ENCODE measurements around the gene PLCG2.

PLCG2 gene

DNA sequence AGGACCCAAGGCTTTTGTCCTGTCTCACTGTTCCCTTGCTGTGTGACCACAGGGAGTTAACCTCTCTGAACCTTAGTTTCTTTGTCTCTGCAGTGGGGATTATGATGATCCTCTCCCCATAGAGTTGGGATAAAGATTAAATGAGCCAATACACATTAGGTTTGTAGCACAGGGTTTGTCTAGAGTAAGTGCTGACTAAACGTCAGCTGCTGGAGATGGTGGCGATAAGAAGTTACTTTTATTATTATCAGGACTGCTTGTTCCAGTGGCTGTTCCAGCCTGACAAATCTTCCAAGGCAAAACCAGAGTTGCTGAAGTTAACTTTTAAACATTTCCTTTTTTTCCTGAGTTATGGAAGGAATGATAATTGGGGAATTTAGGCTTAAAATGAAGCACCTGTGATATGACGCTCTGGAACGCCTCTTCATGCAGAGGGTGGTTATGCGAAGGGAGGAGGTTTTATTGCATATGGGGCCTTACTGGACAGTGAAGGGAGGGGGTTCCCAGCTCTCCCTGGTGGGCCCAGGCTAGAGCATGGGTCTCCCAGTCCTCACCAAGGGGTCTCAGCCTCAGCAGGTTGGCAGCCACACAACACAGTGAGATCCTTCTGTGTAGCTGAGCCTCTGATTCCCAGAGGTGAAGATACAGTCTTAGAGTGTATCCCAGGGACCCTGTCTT is 35.8 kb downstream of the PLCG2 start:
- H3K4me3 ChIP-seq (ENCODE audit: insufficient read depth, low read depth, low read length, poor library complexity, severe bottlenecking), result no peak overlapping the region
- H3K4me1 ChIP-seq (ENCODE audit: control insufficient read depth, insufficient read depth, low read length, poor library complexity, severe bottlenecking), result no peaks in the 10 kb centered on the region
- H3K27me3 ChIP-seq (replicated peaks; ENCODE audit: control insufficient read depth, insufficient read depth, low read length, poor library complexity, severe bottlenecking), result no peaks in the 10 kb centered on the region
- no peaks in the 10 kb centered on the region for H3K9me3 ChIP-seq (ENCODE audit: control insufficient read depth, low read length)
- no peak overlapping the region for H3K27ac ChIP-seq (ENCODE audit: insufficient read depth, low read length, poor library complexity, severe bottlenecking)
- DNase-seq, result no peak
- no peaks in the 10 kb centered on the region for H3K36me3 ChIP-seq (ENCODE audit: control insufficient read depth, insufficient read depth, low read length)

DNA sequence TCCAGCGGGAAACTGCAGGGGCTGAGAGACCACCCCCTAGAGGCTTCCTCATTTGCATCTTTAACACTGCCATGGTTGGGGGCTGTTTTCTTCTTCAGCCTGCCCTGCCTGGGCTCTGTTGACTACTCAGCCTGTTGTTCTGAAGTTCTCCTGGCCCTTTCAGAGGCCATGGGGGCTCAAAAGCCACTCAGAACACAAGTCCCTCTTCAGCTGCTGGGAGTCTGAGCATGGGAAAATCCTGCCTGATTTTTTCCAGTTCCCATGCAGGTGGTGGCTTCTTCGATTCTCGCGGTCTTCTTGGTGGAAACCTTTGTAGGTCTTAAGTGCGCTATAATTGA is 36.3 kb downstream of the PLCG2 start:
- Histone ChIP-seq H3K9me3 (ENCODE audit: control insufficient read depth, low read length) (no peaks in the 10 kb centered on the region), H3K4me3 (ENCODE audit: insufficient read depth, low read depth, low read length, poor library complexity, severe bottlenecking) (no peak overlapping the region), H3K27me3 (replicated peaks; ENCODE audit: control insufficient read depth, insufficient read depth, low read length, poor library complexity, severe bottlenecking) (no peaks in the 10 kb centered on the region), H3K36me3 (ENCODE audit: control insufficient read depth, insufficient read depth, low read length) (no peaks in the 10 kb centered on the region), H3K27ac (ENCODE audit: insufficient read depth, low read length, poor library complexity, severe bottlenecking) (no peak overlapping the region), H3K4me1 (ENCODE audit: control insufficient read depth, insufficient read depth, low read length, poor library complexity, severe bottlenecking) (no peaks in the 10 kb centered on the region)
- no peak for DNase-seq

DNA sequence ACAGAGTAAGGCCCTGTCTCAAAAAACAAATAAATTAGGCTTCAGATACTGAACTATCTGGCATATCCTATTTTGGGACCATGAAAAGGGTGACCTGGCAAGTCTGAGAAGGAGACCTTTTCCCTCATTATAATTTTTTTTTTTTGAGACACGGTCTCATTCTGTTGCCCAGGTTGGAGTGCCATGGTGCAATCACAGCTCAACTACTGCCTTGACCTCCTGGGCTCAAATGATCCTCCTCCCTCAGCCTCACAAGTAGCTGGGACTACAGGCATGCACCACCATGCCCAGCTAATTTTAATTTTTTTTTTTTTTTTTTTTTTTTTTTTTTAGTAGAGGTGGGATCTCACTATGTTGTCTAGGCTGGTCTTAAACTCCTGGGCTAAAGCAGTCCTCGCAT is 37.3 kb downstream of the PLCG2 start:
- H3K4me3 ChIP-seq (ENCODE audit: insufficient read depth, low read depth, low read length, poor library complexity, severe bottlenecking), result no peak overlapping the region
- no peak overlapping the region for H3K27ac ChIP-seq (ENCODE audit: insufficient read depth, low read length, poor library complexity, severe bottlenecking)

DNA sequence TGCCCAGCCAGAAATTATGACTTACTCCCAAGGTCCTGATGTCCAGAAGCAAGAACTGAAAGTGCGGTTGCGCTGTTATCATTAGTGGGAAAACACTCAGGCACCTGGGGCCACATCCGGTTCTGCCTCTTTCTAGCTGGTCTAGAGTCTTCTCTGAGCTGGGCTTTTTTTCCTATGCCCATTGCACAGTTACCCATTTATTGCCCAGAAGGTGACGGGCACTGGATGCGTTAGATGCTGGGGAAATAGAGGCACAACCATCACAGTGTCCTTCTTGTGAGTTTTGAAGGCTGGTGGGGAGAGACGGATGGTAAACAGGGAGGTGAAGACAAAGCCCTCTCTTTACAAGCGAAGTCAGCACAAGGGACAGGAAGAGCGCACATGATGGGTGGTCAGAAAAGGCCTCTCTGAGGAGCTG is 37.7 kb downstream of the PLCG2 start:
- DNase-seq, result no peak
- H3K27ac ChIP-seq (ENCODE audit: insufficient read depth, low read length, poor library complexity, severe bottlenecking), result no peak overlapping the region
- H3K4me1 ChIP-seq (ENCODE audit: control insufficient read depth, insufficient read depth, low read length, poor library complexity, severe bottlenecking), result no peaks in the 10 kb centered on the region
- H3K27me3 ChIP-seq (replicated peaks; ENCODE audit: control insufficient read depth, insufficient read depth, low read length, poor library complexity, severe bottlenecking), result no peaks in the 10 kb centered on the region
- H3K36me3 ChIP-seq (ENCODE audit: control insufficient read depth, insufficient read depth, low read length), result no peaks in the 10 kb centered on the region
- H3K9me3 ChIP-seq (ENCODE audit: control insufficient read depth, low read length), result no peaks in the 10 kb centered on the region
- no peak overlapping the region for H3K4me3 ChIP-seq (ENCODE audit: insufficient read depth, low read depth, low read length, poor library complexity, severe bottlenecking)

More for the DNA sequence above, 37.3 kb downstream of the PLCG2 start:
- H3K4me1 ChIP-seq (ENCODE audit: control insufficient read depth, insufficient read depth, low read length, poor library complexity, severe bottlenecking), result no peaks in the 10 kb centered on the region
- no peak for DNase-seq
- H3K27me3 ChIP-seq (replicated peaks; ENCODE audit: control insufficient read depth, insufficient read depth, low read length, poor library complexity, severe bottlenecking), result no peaks in the 10 kb centered on the region
- no peaks in the 10 kb centered on the region for H3K9me3 ChIP-seq (ENCODE audit: control insufficient read depth, low read length)
- no peaks in the 10 kb centered on the region for H3K36me3 ChIP-seq (ENCODE audit: control insufficient read depth, insufficient read depth, low read length)

DNA sequence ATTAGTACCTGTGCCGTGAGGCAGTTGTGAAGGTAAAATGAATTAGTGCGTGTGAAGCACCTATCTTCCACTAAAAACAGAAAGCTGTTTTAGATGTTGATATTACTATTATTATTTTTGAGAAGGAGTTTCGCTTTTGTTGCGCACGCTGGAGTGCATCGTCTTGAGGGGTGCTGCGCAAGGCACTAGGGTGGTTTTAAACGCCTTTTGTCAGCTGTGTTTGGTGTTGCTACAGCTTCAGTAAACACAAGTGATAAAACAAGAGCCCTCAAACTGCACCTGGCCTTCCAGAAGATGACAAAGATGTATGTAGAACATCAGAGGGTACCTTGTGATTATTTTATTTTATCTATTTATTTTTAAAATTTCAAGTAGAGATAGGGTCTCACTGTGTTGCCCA is 38.2 kb downstream of the PLCG2 start:
- Histone ChIP-seq H3K36me3 (ENCODE audit: control insufficient read depth, insufficient read depth, low read length) (no peaks in the 10 kb centered on the region), H3K27me3 (replicated peaks; ENCODE audit: control insufficient read depth, insufficient read depth, low read length, poor library complexity, severe bottlenecking) (no peaks in the 10 kb centered on the region), H3K4me1 (ENCODE audit: control insufficient read depth, insufficient read depth, low read length, poor library complexity, severe bottlenecking) (no peaks in the 10 kb centered on the region), H3K27ac (ENCODE audit: insufficient read depth, low read length, poor library complexity, severe bottlenecking) (no peak overlapping the region), H3K9me3 (ENCODE audit: control insufficient read depth, low read length) (no peaks in the 10 kb centered on the region), H3K4me3 (ENCODE audit: insufficient read depth, low read depth, low read length, poor library complexity, severe bottlenecking) (no peak overlapping the region)
- DNase-seq, result no peak

GRCh38 chr16:81817789-81818567 is 38.9 kb downstream of the PLCG2 start:
- Histone ChIP-seq H3K4me3 (ENCODE audit: insufficient read depth, low read depth, low read length, poor library complexity, severe bottlenecking) (no peak overlapping the region), H3K4me1 (ENCODE audit: control insufficient read depth, insufficient read depth, low read length, poor library complexity, severe bottlenecking) (no peaks in the 10 kb centered on the region), H3K27ac (ENCODE audit: insufficient read depth, low read length, poor library complexity, severe bottlenecking) (no peak overlapping the region), H3K27me3 (replicated peaks; ENCODE audit: control insufficient read depth, insufficient read depth, low read length, poor library complexity, severe bottlenecking) (no peaks in the 10 kb centered on the region), H3K36me3 (ENCODE audit: control insufficient read depth, insufficient read depth, low read length) (no peaks in the 10 kb centered on the region), H3K9me3 (ENCODE audit: control insufficient read depth, low read length) (no peaks in the 10 kb centered on the region)
- no peak for DNase-seq

GRCh38 chr16:81818568-81818896 is 39.4 kb downstream of the PLCG2 start:
- no peak for DNase-seq
- no peaks in the 10 kb centered on the region for H3K4me1 ChIP-seq (ENCODE audit: control insufficient read depth, insufficient read depth, low read length, poor library complexity, severe bottlenecking)
- no peak overlapping the region for H3K27ac ChIP-seq (ENCODE audit: insufficient read depth, low read length, poor library complexity, severe bottlenecking)
- H3K27me3 ChIP-seq (replicated peaks; ENCODE audit: control insufficient read depth, insufficient read depth, low read length, poor library complexity, severe bottlenecking), result no peaks in the 10 kb centered on the region
- no peaks in the 10 kb centered on the region for H3K9me3 ChIP-seq (ENCODE audit: control insufficient read depth, low read length)
- no peaks in the 10 kb centered on the region for H3K36me3 ChIP-seq (ENCODE audit: control insufficient read depth, insufficient read depth, low read length)
- no peak overlapping the region for H3K4me3 ChIP-seq (ENCODE audit: insufficient read depth, low read depth, low read length, poor library complexity, severe bottlenecking)

DNA sequence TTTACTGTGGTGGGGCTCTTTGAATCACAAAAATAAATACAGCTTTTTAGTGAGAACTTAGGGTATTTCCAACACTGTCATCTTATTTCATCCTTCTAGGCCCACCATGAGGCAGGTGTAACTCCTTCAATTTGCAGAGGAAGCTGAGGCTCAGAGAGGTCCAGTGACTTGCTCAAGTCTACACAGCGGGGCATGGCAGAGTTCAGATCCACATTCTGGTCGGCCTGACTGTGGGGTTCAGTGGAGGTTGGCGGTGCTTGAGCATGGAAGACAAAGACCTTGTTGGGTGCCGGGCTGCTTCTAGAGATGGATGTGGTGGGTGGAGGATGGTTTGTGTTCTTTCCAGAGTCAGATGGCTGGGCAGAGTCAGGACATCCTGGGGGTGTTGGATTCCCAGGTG is 39.8 kb downstream of the PLCG2 start:
- Histone ChIP-seq H3K27ac (ENCODE audit: insufficient read depth, low read length, poor library complexity, severe bottlenecking) (no peak overlapping the region), H3K27me3 (replicated peaks; ENCODE audit: control insufficient read depth, insufficient read depth, low read length, poor library complexity, severe bottlenecking) (no peaks in the 10 kb centered on the region), H3K4me1 (ENCODE audit: control insufficient read depth, insufficient read depth, low read length, poor library complexity, severe bottlenecking) (no peaks in the 10 kb centered on the region), H3K4me3 (ENCODE audit: insufficient read depth, low read depth, low read length, poor library complexity, severe bottlenecking) (no peak overlapping the region), H3K9me3 (ENCODE audit: control insufficient read depth, low read length) (no peaks in the 10 kb centered on the region), H3K36me3 (ENCODE audit: control insufficient read depth, insufficient read depth, low read length) (no peaks in the 10 kb centered on the region)
- no peak for DNase-seq

DNA sequence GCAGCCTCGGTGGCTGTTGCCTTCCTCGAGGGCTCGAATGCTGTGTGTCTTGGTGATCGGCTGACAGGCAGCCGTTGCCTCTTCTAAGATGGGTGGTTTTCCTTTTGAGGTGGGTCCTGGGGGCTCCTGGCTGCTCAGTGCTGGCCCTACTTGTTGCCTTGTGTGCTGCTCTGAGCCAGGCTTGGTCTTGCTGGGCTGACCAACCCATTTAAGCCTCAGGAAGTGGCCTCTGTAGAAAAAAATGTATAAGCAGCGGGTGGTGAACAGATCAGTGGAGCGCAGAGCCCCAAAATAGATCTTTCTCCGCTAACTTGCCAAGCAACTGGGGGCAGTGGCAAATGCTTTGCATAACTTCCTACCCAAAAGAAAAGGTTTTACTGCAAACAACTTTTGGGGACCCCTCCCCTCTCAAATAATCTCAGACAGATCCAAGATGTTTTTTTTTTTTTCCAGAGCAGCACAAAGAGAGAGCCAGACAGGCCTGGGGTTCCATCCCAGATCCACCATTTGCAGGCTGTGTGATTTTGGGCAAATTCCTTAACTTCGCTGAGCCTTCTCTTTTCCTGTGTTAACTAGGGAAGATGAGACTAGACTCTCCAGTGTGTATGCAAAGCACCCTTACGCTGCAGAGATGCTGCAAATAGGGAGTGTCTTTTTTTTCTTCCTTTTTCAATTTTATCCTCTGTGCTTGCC is 42.5 kb downstream of the PLCG2 start:
- no peak overlapping the region for H3K27ac ChIP-seq (ENCODE audit: insufficient read depth, low read length, poor library complexity, severe bottlenecking)
- no peaks in the 10 kb centered on the region for H3K9me3 ChIP-seq (ENCODE audit: control insufficient read depth, low read length)
- no peak overlapping the region for H3K4me3 ChIP-seq (ENCODE audit: insufficient read depth, low read depth, low read length, poor library complexity, severe bottlenecking)
- no peaks in the 10 kb centered on the region for H3K27me3 ChIP-seq (replicated peaks; ENCODE audit: control insufficient read depth, insufficient read depth, low read length, poor library complexity, severe bottlenecking)
- H3K4me1 ChIP-seq (ENCODE audit: control insufficient read depth, insufficient read depth, low read length, poor library complexity, severe bottlenecking), result no peaks in the 10 kb centered on the region
- no peak for DNase-seq
- no peaks in the 10 kb centered on the region for H3K36me3 ChIP-seq (ENCODE audit: control insufficient read depth, insufficient read depth, low read length)

- Histone ChIP-seq H3K9me3 (ENCODE audit: control insufficient read depth, low read length) (no peaks in the 10 kb centered on the region), H3K27me3 (replicated peaks; ENCODE audit: control insufficient read depth, insufficient read depth, low read length, poor library complexity, severe bottlenecking) (no peaks in the 10 kb centered on the region), H3K4me1 (ENCODE audit: control insufficient read depth, insufficient read depth, low read length, poor library complexity, severe bottlenecking) (no peaks in the 10 kb centered on the region), H3K27ac (ENCODE audit: insufficient read depth, low read length, poor library complexity, severe bottlenecking) (no peak overlapping the region), H3K4me3 (ENCODE audit: insufficient read depth, low read depth, low read length, poor library complexity, severe bottlenecking) (no peak overlapping the region), H3K36me3 (ENCODE audit: control insufficient read depth, insufficient read depth, low read length) (no peaks in the 10 kb centered on the region)
- DNase-seq, result no peak
Measured at GRCh38 chr16:81823111-81823510, 44.0 kb downstream of the PLCG2 start.

Data from effector memory CD4-positive, alpha-beta T cell (primary cell).